Skin epidermis (tissue), 12 donors: ENCODE data around the gene GBF1.

Source experiments
- H3K27ac ChIP-seq, 21 experiments: fragments of 200-600 bp; sonication (generic) in 11 of 21; one replicate each; pipeline ENCODE4 v1.5.0; 2020; ENCODE audit warnings: mild to moderate bottlenecking in 3 of 21, inconsistent platforms in 2 of 21, moderate library complexity in 2 of 21
- H3K4me3 ChIP-seq, 7 experiments: fragments of 200-600 bp; sonication (generic) in 2 of 7; one replicate each; pipeline ENCODE4 v1.5.0; 2020; ENCODE audit warnings: inconsistent platforms in 2 of 7, mild to moderate bottlenecking in 2 of 7, moderate library complexity in 1 of 7

GBF1 gene

GRCh38 chr10:102324061-102324460 lies 78.7 kb downstream of the GBF1 start:
- no peak overlapping the region for H3K4me3 ChIP-seq
- H3K27ac ChIP-seq: no peak overlapping the region

DNA sequence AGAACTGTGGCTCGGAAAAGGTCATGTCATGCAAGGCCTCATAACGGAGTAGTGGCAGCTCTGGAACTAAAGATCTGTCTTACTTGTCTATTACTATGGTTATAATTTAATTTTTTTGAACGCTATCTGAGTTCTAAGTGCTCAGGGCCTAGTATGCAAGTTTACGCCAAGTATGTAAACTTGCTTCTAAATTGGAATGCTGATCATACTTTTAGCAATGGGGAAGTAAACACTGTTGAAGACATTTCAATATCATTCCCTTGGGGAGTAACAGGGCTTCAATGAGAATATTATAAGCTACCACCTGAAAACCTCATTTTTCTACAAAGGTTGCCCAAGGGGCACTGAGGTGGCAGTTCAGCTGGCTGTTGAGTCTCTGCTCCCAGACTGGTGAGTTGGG lies 80.7 kb downstream of the GBF1 start:
- H3K27ac ChIP-seq: no peak overlapping the region
- H3K4me3 ChIP-seq: no peak overlapping the region

- no peak overlapping the region for H3K4me3 ChIP-seq
- H3K27ac ChIP-seq: no peak overlapping the region
Measured at GRCh38 chr10:102327002-102327401, 81.7 kb downstream of the GBF1 start.

DNA sequence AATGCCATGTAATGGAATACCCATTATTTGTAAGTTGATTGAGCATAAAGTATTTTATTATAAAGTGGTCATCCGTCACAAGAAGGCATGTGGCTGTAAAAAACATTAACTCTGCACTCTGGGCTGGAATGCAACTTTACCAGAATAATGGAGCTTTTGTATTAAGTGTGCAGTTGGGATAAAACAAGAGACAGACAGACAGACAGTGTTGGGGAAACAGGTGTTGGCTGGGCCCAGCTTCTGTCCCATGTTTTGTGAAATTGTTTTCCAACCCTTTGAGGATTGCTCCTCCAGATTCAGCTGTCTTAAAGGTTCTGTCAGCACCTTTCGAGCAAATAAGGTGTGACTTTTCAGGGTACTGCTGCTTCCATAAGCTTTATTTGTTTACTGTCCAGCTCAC lies 82.3 kb downstream of the GBF1 start:
- no peak overlapping the region for H3K27ac ChIP-seq
- no peak overlapping the region for H3K4me3 ChIP-seq

GRCh38 chr10:102332772-102333171 lies 87.4 kb downstream of the GBF1 start:
- H3K27ac ChIP-seq: no peak overlapping the region
- no peak overlapping the region for H3K4me3 ChIP-seq

DNA sequence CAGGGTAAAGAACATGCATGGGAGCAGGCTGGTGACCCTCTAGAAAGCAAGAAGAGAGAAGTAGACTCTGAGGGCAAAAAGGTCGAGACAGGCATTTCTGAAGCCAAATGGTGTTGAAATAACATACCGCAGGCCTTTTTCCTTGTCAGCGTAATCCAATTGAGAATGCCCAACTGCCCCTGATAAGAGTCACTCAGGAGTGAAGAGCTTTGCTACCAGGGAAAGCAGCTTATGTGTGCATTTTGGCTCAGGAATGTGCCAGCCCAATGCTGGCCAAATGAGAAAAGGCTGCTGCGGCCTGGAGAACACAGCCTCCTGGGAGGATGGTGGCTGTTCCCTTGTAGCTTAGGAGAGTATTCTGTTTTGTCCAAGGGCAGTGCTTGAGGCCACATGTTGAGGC lies 88.8 kb downstream of the GBF1 start:
- no peak overlapping the region for H3K27ac ChIP-seq

DNA sequence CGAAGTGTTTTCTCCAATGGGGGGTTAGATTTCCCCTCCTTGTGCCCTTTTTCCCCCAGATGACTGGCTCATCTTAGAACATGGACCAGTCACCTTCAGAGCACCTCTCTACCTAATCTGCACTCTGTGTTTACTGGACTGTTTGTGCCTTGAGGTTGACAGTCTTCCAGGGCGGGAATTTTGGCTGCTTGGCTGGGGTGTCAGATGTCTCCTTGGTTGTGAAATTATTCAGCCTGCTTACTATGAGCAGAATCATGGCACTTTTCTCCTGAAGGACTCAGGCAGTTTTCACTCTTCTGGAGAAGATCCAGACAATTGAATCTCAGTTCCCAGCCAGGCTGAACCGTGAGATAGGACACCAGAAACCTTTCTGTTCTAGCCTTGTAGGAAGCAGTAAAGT lies 89.9 kb downstream of the GBF1 start:
- H3K27ac ChIP-seq: no peak overlapping the region
- no peak overlapping the region for H3K4me3 ChIP-seq

More for the DNA sequence above, 88.8 kb downstream of the GBF1 start:
- no peak overlapping the region for H3K4me3 ChIP-seq

- H3K4me3 ChIP-seq: no peak overlapping the region
- H3K27ac ChIP-seq: peak overlapping the region in 1 of 21 experiments; percentile 50
Measured at GRCh38 chr10:102341038-102341688, 95.8 kb downstream of the GBF1 start.

DNA sequence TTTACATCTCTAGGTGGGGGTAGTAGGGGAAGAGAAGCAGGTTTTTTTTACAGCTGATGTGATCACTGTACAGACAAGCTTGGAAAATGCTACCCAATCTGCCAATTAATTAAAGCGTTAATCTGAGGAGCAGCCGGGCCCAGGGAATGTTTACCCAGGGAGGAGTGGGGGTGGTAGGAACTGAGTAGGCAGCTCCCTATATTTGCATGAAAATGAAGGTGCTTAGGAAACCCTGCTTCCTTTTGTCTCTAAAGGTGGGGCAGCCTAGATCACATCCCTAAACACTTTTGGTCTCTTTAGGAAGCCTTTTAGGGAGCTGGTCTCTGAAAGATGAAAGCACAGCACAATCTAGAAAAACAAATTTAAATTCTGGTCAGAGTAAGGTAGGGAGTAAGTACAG lies 97.1 kb downstream of the GBF1 start:
- Histone ChIP-seq H3K4me3 (no peak overlapping the region), H3K27ac (peak overlapping the region in 3 of 21 experiments; percentile 28 to 72 (median 30))

DNA sequence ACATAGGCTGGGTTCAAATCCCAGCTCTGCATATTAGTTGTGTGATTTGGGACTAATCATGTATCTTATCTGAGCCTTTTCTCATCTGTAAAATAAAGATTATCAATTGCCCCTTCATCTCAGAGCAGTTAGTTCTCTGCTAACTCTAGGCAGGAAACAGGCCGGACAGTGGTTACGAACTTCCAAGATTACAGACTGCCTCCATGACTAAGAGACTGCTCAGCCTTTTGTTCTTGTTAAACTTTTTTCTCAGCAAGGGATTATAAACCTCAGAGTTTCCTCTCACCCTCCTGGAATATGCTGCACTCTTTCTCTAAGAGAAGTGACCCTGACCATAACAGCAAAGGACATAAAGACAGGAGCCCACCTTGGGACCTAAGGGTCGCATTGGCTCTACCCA lies 97.6 kb downstream of the GBF1 start:
- Histone ChIP-seq H3K27ac (peak overlapping the region in 3 of 21 experiments; percentile 28 to 72 (median 30)), H3K4me3 (no peak overlapping the region)

DNA sequence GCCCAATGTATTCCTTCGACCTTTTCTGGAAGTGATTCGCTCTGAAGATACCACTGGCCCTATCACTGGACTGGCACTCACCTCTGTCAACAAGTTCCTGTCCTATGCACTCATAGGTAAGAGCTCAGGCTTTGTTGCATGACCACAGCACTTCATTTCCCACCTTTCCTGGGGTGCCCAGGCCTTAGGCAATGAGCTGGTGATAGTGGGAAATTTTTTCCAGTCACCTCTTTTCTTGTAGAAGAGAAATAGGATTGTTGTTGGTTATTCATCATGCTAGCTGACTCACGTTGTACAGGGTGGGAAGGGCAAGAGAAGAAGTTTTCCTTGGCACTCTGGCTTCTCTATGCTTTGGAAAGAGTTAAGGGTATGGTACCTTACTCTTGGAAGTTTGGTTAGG lies 98.7 kb downstream of the GBF1 start:
- Histone ChIP-seq H3K4me3 (no peak overlapping the region), H3K27ac (no peak overlapping the region)

DNA sequence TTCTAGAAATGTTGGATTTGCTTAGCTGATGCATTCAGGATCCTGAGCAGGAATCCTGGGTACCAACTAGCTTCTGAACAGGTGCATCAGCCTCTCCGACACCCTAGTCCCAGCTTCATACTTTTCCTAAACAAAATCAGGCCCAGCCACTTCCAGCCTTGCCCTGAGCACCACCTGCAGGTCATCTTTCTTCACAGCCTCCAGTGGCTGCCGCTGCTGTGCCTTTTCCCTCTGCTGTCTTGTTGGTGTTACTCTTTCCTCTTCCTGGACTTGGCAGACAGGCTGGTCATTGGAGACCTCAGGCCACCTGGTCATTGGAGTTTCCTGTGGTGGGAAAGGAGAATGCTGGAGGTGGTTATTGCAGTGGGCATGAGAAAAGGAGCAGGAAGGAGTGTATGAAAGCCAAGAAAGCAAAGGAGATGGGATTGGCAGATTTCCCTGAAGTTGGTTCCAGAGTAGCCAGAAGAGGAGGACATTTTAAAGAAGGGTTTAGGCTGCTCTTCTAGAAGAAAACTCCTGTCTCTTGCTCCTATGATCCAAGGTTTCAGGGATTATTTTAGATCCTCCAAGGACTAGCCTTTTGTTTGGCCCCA lies 102.0 kb downstream of the GBF1 start:
- H3K4me3 ChIP-seq: no peak overlapping the region
- no peak overlapping the region for H3K27ac ChIP-seq

DNA sequence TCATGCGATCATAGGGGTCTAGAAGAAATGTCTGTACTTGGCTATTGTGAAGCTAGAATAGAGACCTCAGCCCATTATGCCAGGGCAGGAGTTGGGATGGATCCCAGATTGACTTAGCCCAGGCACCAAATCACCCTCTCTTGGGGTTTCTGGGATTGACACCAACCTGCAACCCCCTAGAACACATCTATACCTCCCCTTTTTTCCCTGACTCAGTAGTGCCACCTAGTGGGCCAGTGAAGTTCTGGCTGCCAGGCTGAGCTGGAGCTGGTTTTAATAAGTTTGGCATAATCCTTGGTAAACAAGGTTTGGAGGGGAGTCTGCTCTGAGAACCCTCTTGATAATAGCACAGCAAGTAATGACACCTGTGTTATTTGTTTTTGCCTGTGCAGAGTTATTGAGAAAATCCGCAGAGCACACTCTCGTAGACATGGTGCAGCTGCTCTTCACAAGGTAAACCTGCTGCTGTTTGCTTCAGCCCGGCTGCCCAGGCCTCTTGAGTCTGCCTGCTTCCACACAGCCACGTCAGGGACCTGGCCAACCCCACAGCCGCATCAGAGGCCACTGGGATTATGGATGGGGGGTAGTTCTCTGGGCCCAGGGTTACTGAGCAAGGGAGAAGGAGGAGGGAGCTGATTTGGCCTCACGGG lies 106.9 kb downstream of the GBF1 start:
- H3K4me3 ChIP-seq: no peak overlapping the region
- H3K27ac ChIP-seq: no peak overlapping the region

DNA sequence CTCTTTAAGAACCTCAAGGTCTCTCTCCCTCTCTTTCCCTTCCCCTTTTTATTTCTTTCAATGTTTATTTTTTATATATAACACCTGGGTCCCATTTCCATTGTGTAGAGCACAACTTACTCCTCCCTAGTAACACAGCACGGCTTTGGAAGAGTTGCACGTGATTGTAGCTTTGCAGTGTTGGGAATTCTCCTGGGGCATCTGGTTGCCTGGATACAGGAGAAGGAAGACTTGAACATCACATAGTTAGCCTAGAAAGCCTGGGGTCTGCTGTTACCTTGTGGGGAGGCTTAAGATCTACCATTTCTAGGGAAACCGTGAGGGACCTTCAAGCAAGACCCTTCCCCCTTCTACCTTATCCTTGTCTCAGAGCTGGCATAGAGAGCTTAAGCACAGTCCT lies 109.1 kb downstream of the GBF1 start:
- no peak overlapping the region for H3K27ac ChIP-seq
- H3K4me3 ChIP-seq: no peak overlapping the region

- no peak overlapping the region for H3K4me3 ChIP-seq
- no peak overlapping the region for H3K27ac ChIP-seq
Measured at GRCh38 chr10:102358712-102359382, 113.5 kb downstream of the GBF1 start.

DNA sequence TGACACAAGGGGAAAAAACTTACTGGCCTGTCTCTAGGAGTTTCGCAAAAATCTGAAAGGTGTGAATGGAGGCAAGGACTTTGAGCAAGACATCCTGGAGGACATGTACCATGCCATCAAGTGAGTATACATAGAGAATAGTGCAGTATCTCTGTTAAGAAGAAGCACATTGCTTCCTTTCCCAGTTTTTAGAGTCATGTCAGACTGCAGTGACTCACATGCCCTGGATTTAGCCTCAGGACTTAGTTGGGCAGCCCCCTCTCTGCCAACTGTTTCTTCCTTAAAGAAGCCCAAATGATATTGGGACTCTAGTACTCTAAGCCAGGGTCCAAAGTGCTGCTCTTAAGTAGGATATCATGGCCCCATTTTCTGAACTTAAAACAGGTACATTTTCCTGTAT lies 122.1 kb downstream of the GBF1 start:
- no peak overlapping the region for H3K4me3 ChIP-seq
- H3K27ac ChIP-seq: no peak overlapping the region

GRCh38 chr10:102368077-102368476 lies 122.7 kb downstream of the GBF1 start:
- Histone ChIP-seq H3K4me3 (no peak overlapping the region), H3K27ac (no peak overlapping the region)

- Histone ChIP-seq H3K4me3 (no peak overlapping the region), H3K27ac (no peak overlapping the region)
Measured at GRCh38 chr10:102371295-102371694, 126.0 kb downstream of the GBF1 start.

GRCh38 chr10:102375250-102375649 lies 129.9 kb downstream of the GBF1 start:
- Histone ChIP-seq H3K4me3 (no peak overlapping the region), H3K27ac (no peak overlapping the region)

GRCh38 chr10:102375867-102376266 lies 130.5 kb downstream of the GBF1 start:
- H3K27ac ChIP-seq: no peak overlapping the region

DNA sequence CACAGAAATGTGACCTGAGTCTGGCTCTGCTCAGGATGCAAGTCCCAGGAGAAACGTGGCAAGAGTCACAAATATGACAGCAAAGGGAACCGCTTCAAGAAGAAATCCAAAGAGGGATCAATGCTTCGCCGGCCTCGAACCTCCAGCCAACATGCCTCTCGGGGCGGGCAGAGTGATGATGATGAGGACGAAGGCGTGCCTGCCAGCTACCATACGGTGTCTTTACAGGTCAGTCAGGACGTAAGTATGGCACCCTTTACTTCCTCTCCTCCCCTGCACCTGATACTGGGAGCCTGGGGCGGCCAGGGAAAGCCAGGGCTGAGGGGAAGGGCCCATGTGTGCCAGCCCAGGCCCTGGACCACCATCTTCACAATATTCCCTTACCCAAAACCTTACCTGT lies 131.6 kb downstream of the GBF1 start:
- Histone ChIP-seq H3K27ac (no peak overlapping the region), H3K4me3 (no peak overlapping the region)

More at GRCh38 chr10:102375867-102376266, 130.5 kb downstream of the GBF1 start:
- H3K4me3 ChIP-seq: no peak overlapping the region
